ENCODE measurements around the gene CNFN. TPM values are rescaled to one million over a fixed set of nuclear protein-coding genes. Genes with fewer than 3 reads are reported as not detected.

Gene CNFN
- total and polyA plus RNA-seq, 10 of the 15 experiments (the other 5 are each of a cell fraction or from before 2014, with no cell fraction given): 0.60 TPM; not detected in 9

DNA sequence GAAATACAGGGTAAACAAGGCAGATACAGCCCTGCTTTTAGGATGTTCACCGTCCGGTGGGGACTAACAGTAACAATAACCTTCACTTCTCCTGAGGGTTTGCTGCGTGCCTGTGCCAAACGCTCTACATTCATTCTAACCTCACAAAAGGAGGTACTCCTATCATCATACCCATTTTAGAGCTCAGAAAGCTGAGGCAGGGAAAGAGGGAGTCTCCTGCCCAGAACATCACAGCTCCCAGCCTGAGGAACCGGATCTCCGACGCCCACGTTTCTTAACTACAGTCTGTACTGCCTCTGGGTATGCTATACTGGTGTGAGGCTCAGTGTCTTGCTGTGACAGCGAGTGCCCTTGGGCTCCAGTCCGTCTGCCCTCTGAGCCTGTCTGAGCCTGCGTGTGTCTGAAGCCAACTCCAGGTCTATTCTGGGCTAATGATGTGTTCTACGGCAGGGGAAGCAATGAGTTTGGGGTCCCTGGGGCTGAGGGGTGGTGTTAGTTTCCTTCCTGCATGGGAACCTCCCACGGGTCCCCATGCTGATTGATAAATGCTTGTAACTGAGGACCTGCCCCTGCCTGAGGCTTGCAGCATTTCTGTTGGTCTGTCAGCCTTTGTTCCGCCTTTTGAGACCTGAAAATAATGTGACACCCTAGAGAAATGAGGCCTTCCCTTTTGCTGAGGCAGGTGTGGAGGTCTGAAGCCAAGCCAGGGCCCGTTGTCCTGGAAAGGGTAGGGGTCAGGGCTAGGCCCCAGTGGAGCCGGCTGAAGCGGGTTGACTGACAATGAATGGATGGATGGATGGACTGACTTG is 32.2 kb upstream of the CNFN start:
- POLR2A ChIA-PET: interaction anchor here (1.5 kb wide), 2 partner anchors 22 to 26 kb away, joined by 4 to 8 read pairs; no protein-coding TSS in a partner anchor
- Histone ChIP-seq H3K4me1 (ENCODE audit: control insufficient read depth, insufficient read depth, low read length) (peaks cover 16% of the 10 kb centered on the region), H3K9ac (ENCODE audit: control insufficient read depth, insufficient read depth, low read length) (peak overlapping the region; percentile 82), H3K4me2 (ENCODE audit: control insufficient read depth, insufficient read depth) (peak overlapping the region; percentile 97), H2AFZ (ENCODE audit: control insufficient read depth, low read depth, low read length) (peak overlapping the region; percentile 93), H3K27ac (ENCODE audit: control insufficient read depth, insufficient read depth) (peak overlapping the region; percentile 86), H4K20me1 (ENCODE audit: control insufficient read depth, insufficient read depth) (no peaks in the 10 kb centered on the region), H3K27me3 (replicated peaks in 1 of 2; ENCODE audit: control insufficient read depth in 2 of 2, insufficient read depth in 2 of 2, low read length in 1 of 2) (no peaks in the 10 kb centered on the region), H3K9me3 (replicated peaks; ENCODE audit: control insufficient read depth, insufficient read depth, low read length) (no peaks in the 10 kb centered on the region), H3K36me3 (ENCODE audit: control insufficient read depth in 2 of 2, insufficient read depth in 2 of 2, low read length in 1 of 2) (no peaks in the 10 kb centered on the region), H3K79me2 (ENCODE audit: control insufficient read depth, insufficient read depth, low read length) (peaks cover 4% of the 10 kb centered on the region), H3K4me3 (peak overlapping the region; percentile 94)
- intact Hi-C loops (cut with micrococcal nuclease; ENCODE audit: unreplicated experiment) (loop anchor here (5.0 kb wide), 1 partner anchor 95 kb away; the partner anchor contains the start of gene MEGF8), in situ Hi-C loops (cut with MboI) (no loop called here)
- BruUV-seq (replicated peaks): TSS peak; percentile 68
- DNase-seq (ENCODE audit: low read depth, low spot score) (no peak), ATAC-seq (peak; percentile 19), FAIRE-seq (peak; percentile 13)
- TF ChIP-seq EGR1 (IDR thresholded peaks at IDR 0.05; ENCODE audit: borderline replicate concordance in 1 of 2, low read depth in 2 of 2, low read length in 2 of 2): 0 out of 3 replicates have a peak, but pooled peaks of 1 of the 2 experiments have one; percentile 15
- TF ChIP-seq NR2F1 (conservative IDR thresholded peaks at IDR 0.05): 0 out of 2 replicates have a peak, but pooled peaks have one; percentile 9
- TF ChIP-seq, protein P1, sequence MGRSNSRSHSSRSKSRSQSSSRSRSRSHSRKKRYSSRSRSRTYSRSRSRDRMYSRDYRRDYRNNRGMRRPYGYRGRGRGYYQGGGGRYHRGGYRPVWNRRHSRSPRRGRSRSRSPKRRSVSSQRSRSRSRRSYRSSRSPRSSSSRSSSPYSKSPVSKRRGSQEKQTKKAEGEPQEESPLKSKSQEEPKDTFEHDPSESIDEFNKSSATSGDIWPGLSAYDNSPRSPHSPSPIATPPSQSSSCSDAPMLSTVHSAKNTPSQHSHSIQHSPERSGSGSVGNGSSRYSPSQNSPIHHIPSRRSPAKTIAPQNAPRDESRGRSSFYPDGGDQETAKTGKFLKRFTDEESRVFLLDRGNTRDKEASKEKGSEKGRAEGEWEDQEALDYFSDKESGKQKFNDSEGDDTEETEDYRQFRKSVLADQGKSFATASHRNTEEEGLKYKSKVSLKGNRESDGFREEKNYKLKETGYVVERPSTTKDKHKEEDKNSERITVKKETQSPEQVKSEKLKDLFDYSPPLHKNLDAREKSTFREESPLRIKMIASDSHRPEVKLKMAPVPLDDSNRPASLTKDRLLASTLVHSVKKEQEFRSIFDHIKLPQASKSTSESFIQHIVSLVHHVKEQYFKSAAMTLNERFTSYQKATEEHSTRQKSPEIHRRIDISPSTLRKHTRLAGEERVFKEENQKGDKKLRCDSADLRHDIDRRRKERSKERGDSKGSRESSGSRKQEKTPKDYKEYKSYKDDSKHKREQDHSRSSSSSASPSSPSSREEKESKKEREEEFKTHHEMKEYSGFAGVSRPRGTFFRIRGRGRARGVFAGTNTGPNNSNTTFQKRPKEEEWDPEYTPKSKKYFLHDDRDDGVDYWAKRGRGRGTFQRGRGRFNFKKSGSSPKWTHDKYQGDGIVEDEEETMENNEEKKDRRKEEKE (IDR thresholded peaks at IDR 0.05): no peak
- TF ChIP-seq SUZ12 (IDR thresholded peaks at IDR 0.05; ENCODE audit: unreplicated experiment): no peak
- TF ChIP-seq DPF2 (IDR thresholded peaks at IDR 0.05): 0 out of 2 replicates have a peak, but pooled peaks have one; percentile 3
- no peak for TF ChIP-seq CHD2 (IDR thresholded peaks at IDR 0.05; ENCODE audit: borderline replicate concordance, low read depth, low read length)
- SMC1A ChIA-PET (ENCODE audit: uncharacterized antibody, unreplicated experiment): interaction anchor here (1.2 to 1.4 kb wide), 2 partner anchors 12 to 104 kb away, joined by 3 read pairs; no protein-coding TSS in a partner anchor
- RAD21 ChIA-PET (ENCODE audit: unreplicated experiment): interaction anchor here (1.5 kb wide), 1 partner anchor 107 kb away, joined by 3 read pairs; no protein-coding TSS in a partner anchor
- CTCF ChIA-PET: interaction anchor here (1.0 to 4.4 kb wide), 5 partner anchors 11 to 106 kb away, joined by 3 to 27 read pairs (median 4); partner anchors contain the start of gene CEACAM1
- 34% methylated on average over 17 of the region's 17 CpGs for WGBS (ENCODE audit: insufficient coverage, insufficient replicate concordance, low lambda C conversion rate, missing lambda C conversion rate)

Measured in GM12878 (cell line).